Measurements from ENCODE around the gene HTR1E.

GRCh38 chr6:86938814-86939213 is 1.5 kb downstream of the HTR1E start:
- no peak for TF ChIP-seq CTCF (conservative IDR thresholded peaks at IDR 0.05)
- TF ChIP-seq ZFX (IDR thresholded peaks at IDR 0.05) = no peak
